GM19452 (cell line): Measurements from ENCODE around the gene PARD3B.
"Not testable (repeated sequence)": the region's sequence is repeated elsewhere in the genome, so short reads cannot be mapped to it uniquely, and the experiment has no call there.

Experiments
- ATAC-seq: cut with Tn5 transposase; IDR thresholded peaks from one replicate; pipeline ENCODE4 v1.9.1; 2021; ENCODE audit not compliant: unreplicated experiment

PARD3B gene

GRCh38 chr2:204541637-204542036 lies 3.6 kb upstream of the PARD3B start:
- no peak for ATAC-seq

- ATAC-seq = no peak
Measured at GRCh38 chr2:204542982-204543608, 2.2 kb upstream of the PARD3B start.

GRCh38 chr2:204545861-204546735 lies 823 bp downstream of the PARD3B start:
- ATAC-seq = peak; percentile 16

- ATAC-seq = no peak
Measured at GRCh38 chr2:204550751-204551511, 5.7 kb downstream of the PARD3B start.

- ATAC-seq = no peak
Measured at GRCh38 chr2:204551512-204551863, 6.2 kb downstream of the PARD3B start.

GRCh38 chr2:204557604-204558003 lies 12.3 kb downstream of the PARD3B start:
- no peak for ATAC-seq

- not testable (repeated sequence) for ATAC-seq
Measured at GRCh38 chr2:204559358-204559757, 14.1 kb downstream of the PARD3B start.

- no peak for ATAC-seq
Measured at GRCh38 chr2:204560902-204561301, 15.6 kb downstream of the PARD3B start.

GRCh38 chr2:204561771-204562170 lies 16.5 kb downstream of the PARD3B start:
- ATAC-seq = no peak

- no peak for ATAC-seq
Measured at GRCh38 chr2:204566439-204566838, 21.2 kb downstream of the PARD3B start.

- ATAC-seq = no peak
Measured at GRCh38 chr2:204570421-204570820, 25.1 kb downstream of the PARD3B start.

GRCh38 chr2:204571041-204571440 lies 25.8 kb downstream of the PARD3B start:
- ATAC-seq = no peak

- ATAC-seq = no peak
Measured at GRCh38 chr2:204571911-204572310, 26.6 kb downstream of the PARD3B start.

- ATAC-seq = no peak
Measured at GRCh38 chr2:204573221-204573620, 27.9 kb downstream of the PARD3B start.

GRCh38 chr2:204574486-204574885 lies 29.2 kb downstream of the PARD3B start:
- ATAC-seq = no peak

GRCh38 chr2:204575463-204575862 lies 30.2 kb downstream of the PARD3B start:
- no peak for ATAC-seq

GRCh38 chr2:204576362-204576979 lies 31.2 kb downstream of the PARD3B start:
- no peak for ATAC-seq

GRCh38 chr2:204578928-204579598 lies 33.8 kb downstream of the PARD3B start:
- ATAC-seq = no peak

GRCh38 chr2:204581946-204582345 lies 36.7 kb downstream of the PARD3B start:
- no peak for ATAC-seq

- no peak for ATAC-seq
Measured at GRCh38 chr2:204583773-204584172, 38.5 kb downstream of the PARD3B start.

GRCh38 chr2:204585930-204586329 lies 40.7 kb downstream of the PARD3B start:
- no peak for ATAC-seq
